Natural killer cell (primary cell): ENCODE data around the gene SSU72. TPM values are rescaled to one million over a fixed set of nuclear protein-coding genes. Genes with fewer than 3 reads are reported as not detected.

ENCODE experiments used
- ATAC-seq, 3 donors: fragments of 150-1000 bp in 2 of 3; fragments of 200-7000 bp in 1 of 3; cut with Tn5 transposase; 1 replicate in 1 of 3; 2 replicates in 2 of 3; pipeline ENCODE4 v1.10.0; 2021; ENCODE audit warnings: mild to moderate bottlenecking in 2 of 3, moderate library complexity in 2 of 3
- DNase-seq, 2 donors: peaks; one replicate each; pipeline versions ENCODE4 v3.0.0 to v3.0.0-alpha.2; 2013 to 2021; ENCODE audit warnings: mixed read lengths in 1 of 2
- H3K27ac ChIP-seq: one replicate; pipeline ENCODE4 v1.5.1; 2013; ENCODE audit warnings: mild to moderate bottlenecking, low read length
- H3K27me3 ChIP-seq: one replicate; pipeline ENCODE4 v1.6.1; 2013; ENCODE audit warnings: low read length; ENCODE audit not compliant: control insufficient read depth, insufficient read depth
- H3K36me3 ChIP-seq: one replicate; pipeline ENCODE4 v1.6.1; 2013; ENCODE audit warnings: low read length; ENCODE audit not compliant: control insufficient read depth, insufficient read depth
- H3K4me1 ChIP-seq: one replicate; pipeline ENCODE4 v1.6.1; 2013; ENCODE audit warnings: low read length; ENCODE audit not compliant: control insufficient read depth, insufficient read depth
- H3K4me3 ChIP-seq: one replicate; pipeline ENCODE4 v1.5.1; 2013; ENCODE audit warnings: low read length
- H3K9me3 ChIP-seq: one replicate; pipeline ENCODE4 v1.6.1; 2013; ENCODE audit warnings: low read length; ENCODE audit not compliant: control insufficient read depth, insufficient read depth
- H3K27ac Mint-ChIP-seq, 2 donors: one replicate each; pipeline ENCODE4 v1.8.0; 2022; ENCODE audit warnings: mild to moderate bottlenecking in 2 of 2, mixed read lengths in 2 of 2, moderate library complexity in 1 of 2
- H3K27me3 Mint-ChIP-seq, 2 donors: one replicate each; pipeline ENCODE4 v1.8.0; 2022; ENCODE audit warnings: low read depth in 2 of 2, mixed read lengths in 2 of 2
- H3K36me3 Mint-ChIP-seq: one replicate; pipeline ENCODE4 v1.8.0; 2022; ENCODE audit warnings: mixed read lengths
- H3K4me1 Mint-ChIP-seq, 2 donors: one replicate each; pipeline ENCODE4 v1.8.0; 2022; ENCODE audit warnings: mixed read lengths in 2 of 2
- H3K4me3 Mint-ChIP-seq: one replicate; pipeline ENCODE4 v1.8.0; 2022; ENCODE audit warnings: mild to moderate bottlenecking, moderate library complexity, mixed read lengths
- H3K9me3 Mint-ChIP-seq, 2 donors: one replicate each; pipeline ENCODE4 v1.8.0; 2022; ENCODE audit warnings: mixed read lengths in 2 of 2
- WGBS: methylation state at CpG from one replicate; pipeline ENCODE4 v1.1.7; 2013; ENCODE audit warnings: missing lambda C conversion rate; ENCODE audit not compliant: insufficient coverage; 5-methylcytosine and 5-hydroxymethylcytosine counted together
- intact Hi-C: fragments of 100-400 bp; cut with micrococcal nuclease; formaldehyde crosslinking; loops from one replicate; pipeline ENCODE4 v1.14.2; 2022
- total RNA-seq, 4 donors: library from RNA; stranded (reverse); fragments of 120-200 nt in 1 of 4; gene quantifications; one replicate each; pipeline versions ENCODE4 v1.2.3 to v1.2.4, GENCODE V29; 2013 to 2022
- TF ChIP-seq, protein P1 (sequence below): fragments of 200-600 bp; IDR thresholded peaks from one replicate; pipeline ENCODE4 v1.8.0; 2022; ENCODE audit warnings: antibody characterized with exemption

The SSU72 gene
- total RNA-seq, 3 donors from 2014 or later (not counting 1 experiment from before 2014, with no cell fraction given): 87.5 to 107 (median 93.9) TPM

DNA sequence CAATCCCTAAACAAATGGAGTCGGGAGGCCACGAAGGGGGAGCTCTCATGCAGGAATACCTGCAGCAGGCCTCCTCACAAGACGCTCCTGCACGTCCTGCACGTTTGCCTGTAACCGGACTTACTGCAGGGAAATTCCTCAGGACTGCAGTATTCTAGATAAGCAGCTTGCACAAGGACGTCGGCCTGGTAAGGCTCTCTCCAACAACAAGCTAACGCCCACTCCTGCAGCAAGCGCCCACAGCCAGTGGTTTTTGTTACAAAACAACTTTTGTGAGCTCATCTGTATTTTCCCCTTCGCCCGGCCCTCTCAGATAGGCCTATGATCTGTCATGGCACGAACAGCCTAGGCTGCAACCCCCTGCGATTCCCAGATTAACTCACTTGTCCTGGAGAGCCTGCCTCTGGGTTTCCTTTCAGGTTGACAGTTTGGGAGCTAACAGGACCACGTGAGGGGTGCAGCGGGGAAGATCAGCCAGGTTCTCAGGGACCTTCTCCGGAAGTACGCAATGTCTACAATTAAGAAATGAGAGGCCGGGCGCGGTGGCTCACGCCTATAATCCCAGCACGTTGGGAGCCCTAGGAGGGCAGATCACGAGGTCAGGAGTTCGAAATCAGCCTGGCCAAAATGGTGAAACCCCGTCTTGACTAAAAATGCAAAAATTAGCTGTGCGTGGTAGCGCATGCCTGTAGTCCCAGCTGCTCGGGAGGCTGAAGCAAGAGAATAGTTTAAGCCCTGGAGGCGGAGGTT is 39.7 kb upstream of the SSU72 start:
- ATAC-seq: no peak
- 28% methylated on average over 30 of the region's 30 CpGs for WGBS
- intact Hi-C loops: loop anchor here (2.0 to 10.0 kb wide), 2 partner anchors 40 to 60 kb away; partner anchors contain the start of gene SSU72
- no peaks in the 10 kb centered on the region for H3K36me3 ChIP-seq
- H3K4me1 ChIP-seq: peaks cover 24% of the 10 kb centered on the region
- TF ChIP-seq, protein P1, sequence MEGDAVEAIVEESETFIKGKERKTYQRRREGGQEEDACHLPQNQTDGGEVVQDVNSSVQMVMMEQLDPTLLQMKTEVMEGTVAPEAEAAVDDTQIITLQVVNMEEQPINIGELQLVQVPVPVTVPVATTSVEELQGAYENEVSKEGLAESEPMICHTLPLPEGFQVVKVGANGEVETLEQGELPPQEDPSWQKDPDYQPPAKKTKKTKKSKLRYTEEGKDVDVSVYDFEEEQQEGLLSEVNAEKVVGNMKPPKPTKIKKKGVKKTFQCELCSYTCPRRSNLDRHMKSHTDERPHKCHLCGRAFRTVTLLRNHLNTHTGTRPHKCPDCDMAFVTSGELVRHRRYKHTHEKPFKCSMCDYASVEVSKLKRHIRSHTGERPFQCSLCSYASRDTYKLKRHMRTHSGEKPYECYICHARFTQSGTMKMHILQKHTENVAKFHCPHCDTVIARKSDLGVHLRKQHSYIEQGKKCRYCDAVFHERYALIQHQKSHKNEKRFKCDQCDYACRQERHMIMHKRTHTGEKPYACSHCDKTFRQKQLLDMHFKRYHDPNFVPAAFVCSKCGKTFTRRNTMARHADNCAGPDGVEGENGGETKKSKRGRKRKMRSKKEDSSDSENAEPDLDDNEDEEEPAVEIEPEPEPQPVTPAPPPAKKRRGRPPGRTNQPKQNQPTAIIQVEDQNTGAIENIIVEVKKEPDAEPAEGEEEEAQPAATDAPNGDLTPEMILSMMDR: no peak
- H3K27ac ChIP-seq: peak overlapping the region; percentile 47
- H3K4me3 ChIP-seq: peak overlapping the region; percentile 91
- peak overlapping the region; percentile 94 to 95 for H3K27ac Mint-ChIP-seq
- no peaks in the 10 kb centered on the region for H3K36me3 Mint-ChIP-seq
- H3K9me3 ChIP-seq: no peaks in the 10 kb centered on the region
- peaks cover 18 to 22% of the 10 kb centered on the region in 2 donors for H3K4me1 Mint-ChIP-seq
- H3K27me3 ChIP-seq: no peaks in the 10 kb centered on the region
- no peaks in the 10 kb centered on the region for H3K9me3 Mint-ChIP-seq
- DNase-seq: peak in 1 of 2 donors; percentile 82
- H3K4me3 Mint-ChIP-seq: peak overlapping the region; percentile 99
- H3K27me3 Mint-ChIP-seq: no peaks in the 10 kb centered on the region

DNA sequence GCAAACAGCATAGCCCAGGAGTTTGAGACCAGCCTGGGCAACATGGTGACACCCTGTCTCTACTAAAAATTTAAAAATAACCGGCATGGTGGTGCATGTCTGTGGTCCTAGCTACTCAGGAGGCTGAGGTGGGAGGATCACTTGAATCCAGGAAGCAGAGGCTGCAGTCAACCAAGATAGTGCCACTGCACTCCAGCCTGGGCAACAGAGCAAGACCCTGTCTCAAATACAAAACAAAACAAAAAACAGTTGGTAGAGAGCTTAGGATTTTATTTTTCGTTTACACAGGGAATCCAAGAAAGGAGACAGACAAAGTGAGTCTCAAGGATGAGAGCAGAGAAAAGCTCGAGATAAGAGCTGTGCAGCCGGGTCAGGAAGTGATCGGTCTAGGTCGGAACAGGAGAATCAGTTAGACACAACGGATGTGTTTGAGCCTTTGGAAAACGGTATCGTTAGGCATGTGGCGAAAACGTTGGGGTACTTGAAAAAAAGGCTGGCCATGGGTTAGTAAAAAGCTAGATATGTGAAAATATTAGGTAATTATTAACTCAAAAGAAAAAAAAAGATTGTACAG is 38.9 kb upstream of the SSU72 start:
- no peaks in the 10 kb centered on the region for H3K9me3 Mint-ChIP-seq
- H3K27me3 Mint-ChIP-seq: no peaks in the 10 kb centered on the region
- Histone ChIP-seq H3K36me3 (no peaks in the 10 kb centered on the region), H3K27me3 (no peaks in the 10 kb centered on the region), H3K27ac (no peak overlapping the region), H3K4me3 (no peak overlapping the region), H3K9me3 (no peaks in the 10 kb centered on the region), H3K4me1 (peaks cover 24% of the 10 kb centered on the region)
- peak overlapping the region; percentile 94 to 95 for H3K27ac Mint-ChIP-seq
- peaks cover 18 to 22% of the 10 kb centered on the region in 2 donors for H3K4me1 Mint-ChIP-seq
- 83% methylated on average over 11 of the region's 11 CpGs for WGBS
- DNase-seq (no peak), ATAC-seq (no peak)
- TF ChIP-seq, protein P1: no peak
- no peaks in the 10 kb centered on the region for H3K36me3 Mint-ChIP-seq
- H3K4me3 Mint-ChIP-seq: peak overlapping the region; percentile 80
- intact Hi-C loops: loop anchor here (2.0 to 10.0 kb wide), 2 partner anchors 39 to 61 kb away; partner anchors contain the start of gene SSU72

DNA sequence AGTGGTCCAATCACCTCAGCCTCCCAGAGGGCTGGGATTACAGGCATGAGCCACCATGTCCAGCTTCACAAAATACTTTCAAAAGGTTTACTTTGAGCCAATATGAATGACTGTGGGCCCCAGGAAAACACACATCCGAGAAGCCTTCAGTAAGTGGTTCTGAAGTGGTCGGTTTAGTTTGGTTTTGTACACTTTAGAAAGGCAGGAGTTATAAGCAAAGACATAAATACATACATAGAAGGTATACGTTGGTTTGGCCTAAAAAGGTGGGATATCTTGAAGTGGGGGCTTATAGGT is 37.4 kb upstream of the SSU72 start:
- H3K4me3 ChIP-seq: no peak overlapping the region
- intact Hi-C loops: loop anchor here (10.0 kb wide), 1 partner anchor 63 kb away; no protein-coding TSS in a partner anchor
- H3K4me3 Mint-ChIP-seq: no peak overlapping the region
- no peaks in the 10 kb centered on the region for H3K36me3 Mint-ChIP-seq
- no peaks in the 10 kb centered on the region for H3K27me3 Mint-ChIP-seq
- ATAC-seq: no peak
- H3K4me1 Mint-ChIP-seq: peaks cover 17 to 18% of the 10 kb centered on the region in 2 donors
- H3K9me3 Mint-ChIP-seq: no peaks in the 10 kb centered on the region
- 83% methylated on average over 1 of the region's 3 CpGs for WGBS
- no peak overlapping the region for H3K27ac Mint-ChIP-seq
- no peaks in the 10 kb centered on the region for H3K36me3 ChIP-seq
- no peaks in the 10 kb centered on the region for H3K27me3 ChIP-seq
- TF ChIP-seq, protein P1: no peak
- peaks cover 20% of the 10 kb centered on the region for H3K4me1 ChIP-seq
- no peak for DNase-seq
- H3K27ac ChIP-seq: no peak overlapping the region
- H3K9me3 ChIP-seq: no peaks in the 10 kb centered on the region
